ENCODE measurements around the gene DUSP8. TPM values are rescaled to one million over a fixed set of nuclear protein-coding genes. Genes with fewer than 3 reads are reported as not detected.

The DUSP8 gene
- total and polyA plus RNA-seq, 9 of the 15 experiments (the other 6 are each of a cell fraction or from before 2014, with no cell fraction given) = 0.14 to 2.0 (median 0.86) TPM; not detected in 2

DNA sequence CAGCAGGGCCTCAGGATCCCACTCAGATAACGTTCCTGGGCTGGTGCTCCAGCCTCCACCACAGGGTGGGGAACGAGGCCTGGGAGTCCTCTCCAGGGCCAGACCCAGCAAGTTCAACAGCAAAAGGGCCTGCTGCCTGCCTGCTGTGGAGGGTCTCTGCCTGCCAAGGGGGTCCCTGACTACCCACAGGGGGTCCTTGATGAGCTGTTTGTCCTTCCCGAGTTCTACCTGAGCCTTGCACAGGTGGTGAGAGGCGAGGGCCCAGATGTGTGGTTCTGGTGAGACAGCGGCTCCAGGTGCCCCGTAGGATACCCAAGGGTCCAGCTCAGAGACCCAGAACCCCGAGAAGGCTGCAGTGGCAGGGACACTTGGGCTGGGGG is 4.4 kb downstream of the DUSP8 start (continued):
- TF ChIP-seq SP1 (CRISPR knock-in tag; IDR thresholded peaks at IDR 0.05) = 0 out of 2 replicates have a peak, but pooled peaks have one; percentile 24
- TF ChIP-seq MYC (IDR thresholded peaks at IDR 0.05; ENCODE audit: low read depth, low read length) = no peak
- no peak for TF ChIP-seq MYC (CRISPR knock-in tag; IDR thresholded peaks at IDR 0.05; ENCODE audit: borderline replicate concordance, low read depth)
- 0 out of 2 replicates have a peak, but pooled peaks have one; percentile 17 for TF ChIP-seq RBFOX2 (IDR thresholded peaks at IDR 0.05; ENCODE audit: low read depth, low read length)
- TF ChIP-seq ZNF695 (CRISPR knock-in tag; IDR thresholded peaks at IDR 0.05) = no peak
- TF ChIP-seq, protein P1, sequence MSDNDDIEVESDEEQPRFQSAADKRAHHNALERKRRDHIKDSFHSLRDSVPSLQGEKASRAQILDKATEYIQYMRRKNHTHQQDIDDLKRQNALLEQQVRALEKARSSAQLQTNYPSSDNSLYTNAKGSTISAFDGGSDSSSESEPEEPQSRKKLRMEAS (CRISPR knock-in tag; IDR thresholded peaks at IDR 0.05) = no peak
- no peak for TF ChIP-seq YY1 (IDR thresholded peaks at IDR 0.05; ENCODE audit: borderline replicate concordance in 1 of 3, control insufficient read depth in 1 of 3, extremely low read depth in 1 of 3, insufficient read depth in 3 of 3, insufficient read length in 1 of 3, insufficient replicate concordance in 2 of 3, low read depth in 1 of 3, low read length in 2 of 3)
- TF ChIP-seq, protein P2, sequence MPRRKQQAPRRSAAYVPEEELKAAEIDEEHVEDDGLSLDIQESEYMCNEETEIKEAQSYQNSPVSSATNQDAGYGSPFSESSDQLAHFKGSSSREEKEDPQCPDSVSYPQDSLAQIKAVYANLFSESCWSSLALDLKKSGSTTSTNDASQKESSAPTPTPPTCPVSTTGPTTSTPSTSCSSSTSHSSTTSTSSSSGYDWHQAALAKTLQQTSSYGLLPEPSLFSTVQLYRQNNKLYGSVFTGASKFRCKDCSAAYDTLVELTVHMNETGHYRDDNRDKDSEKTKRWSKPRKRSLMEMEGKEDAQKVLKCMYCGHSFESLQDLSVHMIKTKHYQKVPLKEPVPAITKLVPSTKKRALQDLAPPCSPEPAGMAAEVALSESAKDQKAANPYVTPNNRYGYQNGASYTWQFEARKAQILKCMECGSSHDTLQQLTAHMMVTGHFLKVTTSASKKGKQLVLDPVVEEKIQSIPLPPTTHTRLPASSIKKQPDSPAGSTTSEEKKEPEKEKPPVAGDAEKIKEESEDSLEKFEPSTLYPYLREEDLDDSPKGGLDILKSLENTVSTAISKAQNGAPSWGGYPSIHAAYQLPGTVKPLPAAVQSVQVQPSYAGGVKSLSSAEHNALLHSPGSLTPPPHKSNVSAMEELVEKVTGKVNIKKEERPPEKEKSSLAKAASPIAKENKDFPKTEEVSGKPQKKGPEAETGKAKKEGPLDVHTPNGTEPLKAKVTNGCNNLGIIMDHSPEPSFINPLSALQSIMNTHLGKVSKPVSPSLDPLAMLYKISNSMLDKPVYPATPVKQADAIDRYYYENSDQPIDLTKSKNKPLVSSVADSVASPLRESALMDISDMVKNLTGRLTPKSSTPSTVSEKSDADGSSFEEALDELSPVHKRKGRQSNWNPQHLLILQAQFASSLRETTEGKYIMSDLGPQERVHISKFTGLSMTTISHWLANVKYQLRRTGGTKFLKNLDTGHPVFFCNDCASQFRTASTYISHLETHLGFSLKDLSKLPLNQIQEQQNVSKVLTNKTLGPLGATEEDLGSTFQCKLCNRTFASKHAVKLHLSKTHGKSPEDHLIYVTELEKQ (CRISPR knock-in tag; IDR thresholded peaks at IDR 0.05) = no peak
- TF ChIP-seq ZBTB7A (IDR thresholded peaks at IDR 0.05; ENCODE audit: borderline replicate concordance, control insufficient read depth, low read depth, low read length) = 0 out of 2 replicates have a peak, but pooled peaks have one; percentile 15
- no peak for TF ChIP-seq CBFB (CRISPR knock-in tag; IDR thresholded peaks at IDR 0.05)
- TF ChIP-seq HIVEP1 (CRISPR knock-in tag; IDR thresholded peaks at IDR 0.05) = no peak
- TF ChIP-seq, protein P3, sequence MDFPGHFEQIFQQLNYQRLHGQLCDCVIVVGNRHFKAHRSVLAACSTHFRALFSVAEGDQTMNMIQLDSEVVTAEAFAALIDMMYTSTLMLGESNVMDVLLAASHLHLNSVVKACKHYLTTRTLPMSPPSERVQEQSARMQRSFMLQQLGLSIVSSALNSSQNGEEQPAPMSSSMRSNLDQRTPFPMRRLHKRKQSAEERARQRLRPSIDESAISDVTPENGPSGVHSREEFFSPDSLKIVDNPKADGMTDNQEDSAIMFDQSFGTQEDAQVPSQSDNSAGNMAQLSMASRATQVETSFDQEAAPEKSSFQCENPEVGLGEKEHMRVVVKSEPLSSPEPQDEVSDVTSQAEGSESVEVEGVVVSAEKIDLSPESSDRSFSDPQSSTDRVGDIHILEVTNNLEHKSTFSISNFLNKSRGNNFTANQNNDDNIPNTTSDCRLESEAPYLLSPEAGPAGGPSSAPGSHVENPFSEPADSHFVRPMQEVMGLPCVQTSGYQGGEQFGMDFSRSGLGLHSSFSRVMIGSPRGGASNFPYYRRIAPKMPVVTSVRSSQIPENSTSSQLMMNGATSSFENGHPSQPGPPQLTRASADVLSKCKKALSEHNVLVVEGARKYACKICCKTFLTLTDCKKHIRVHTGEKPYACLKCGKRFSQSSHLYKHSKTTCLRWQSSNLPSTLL (IDR thresholded peaks at IDR 0.05) = no peak
